GM18867 (cell line): ENCODE results near the gene MYO7A.

ENCODE experiments used
- ATAC-seq: cut with Tn5 transposase; IDR thresholded peaks from one replicate; pipeline ENCODE4 v1.9.1; 2021; ENCODE audit warnings: mild to moderate bottlenecking, moderate library complexity; ENCODE audit not compliant: unreplicated experiment

Gene MYO7A

GRCh38 chr11:77197626-77198320, 69.7 kb downstream of the MYO7A start:
- ATAC-seq = no peak

- ATAC-seq = no peak
These were observed 70.4 kb downstream of the MYO7A start for GRCh38 chr11:77198440-77198849.

GRCh38 chr11:77199137-77199745, 71.2 kb downstream of the MYO7A start:
- ATAC-seq = no peak

- ATAC-seq = no peak
These were observed 72.6 kb downstream of the MYO7A start for GRCh38 chr11:77200351-77201268.

- no peak for ATAC-seq
These were observed 73.3 kb downstream of the MYO7A start for GRCh38 chr11:77201370-77201769.

GRCh38 chr11:77201991-77202841, 74.2 kb downstream of the MYO7A start:
- ATAC-seq = no peak

GRCh38 chr11:77202941-77203900, 75.2 kb downstream of the MYO7A start:
- ATAC-seq = no peak

GRCh38 chr11:77203901-77204753, 76.1 kb downstream of the MYO7A start:
- no peak for ATAC-seq

GRCh38 chr11:77204754-77205466, 76.9 kb downstream of the MYO7A start:
- no peak for ATAC-seq

- ATAC-seq = no peak
These were observed 77.6 kb downstream of the MYO7A start for GRCh38 chr11:77205467-77206263.

GRCh38 chr11:77206264-77207018, 78.4 kb downstream of the MYO7A start:
- no peak for ATAC-seq

- ATAC-seq = no peak
These were observed 79.0 kb downstream of the MYO7A start for GRCh38 chr11:77207019-77207485.

GRCh38 chr11:77207618-77208313, 79.7 kb downstream of the MYO7A start:
- no peak for ATAC-seq

- ATAC-seq = no peak
These were observed 80.5 kb downstream of the MYO7A start for GRCh38 chr11:77208535-77208934.

GRCh38 chr11:77209663-77210062, 81.6 kb downstream of the MYO7A start:
- ATAC-seq = no peak

- no peak for ATAC-seq
These were observed 83.0 kb downstream of the MYO7A start for GRCh38 chr11:77211040-77211451.
